H1 (cell line): ENCODE measurements around the gene RHOH. TPM values are rescaled to one million over a fixed set of nuclear protein-coding genes. Genes with fewer than 3 reads are reported as not detected.

Experiments
- CBX5 ChIP-seq: fragments of 300-800, 300-1000 bp; sonication (generic); IDR thresholded peaks from 2 replicates; pipeline ENCODE4 v1.7.1; 2016; ENCODE audit warnings: antibody characterized with exemption, low read length, low read depth
- FOSL1 ChIP-seq: IDR thresholded peaks from 2 replicates; pipeline ENCODE4 v1.6.1; 2011; ENCODE audit warnings: mild to moderate bottlenecking, low read depth, low read length, moderate library complexity; ENCODE audit not compliant: insufficient read depth
- SP4 ChIP-seq: IDR thresholded peaks from 2 replicates; pipeline ENCODE4 v1.6.1; 2012; ENCODE audit warnings: low read length, inconsistent platforms
- TBP ChIP-seq: IDR thresholded peaks from 2 replicates; pipeline ENCODE4 v1.6.1; 2011; ENCODE audit warnings: low read depth, low read length, improper control_type of control experiment
- TCF12 ChIP-seq: IDR thresholded peaks from 2 replicates; pipeline ENCODE4 v1.6.1; 2011; ENCODE audit warnings: low read depth, mild to moderate bottlenecking, low read length
- polyA plus RNA-seq, 7 experiments: library from polyadenylated mRNA; depleted of rRNA in 3 of 7; stranded (reverse) in 5 of 7; unstranded in 2 of 7; fragments of >200 nt in 5 of 7; fragments of 200-250 nt in 2 of 7; gene quantifications; 1 replicate in 5 of 7; 2 replicates in 1 of 7; 4 replicates in 1 of 7; pipeline versions ENCODE4 v1.2.1 to v1.2.3, GENCODE V29; 2011 to 2013; ENCODE audit warnings: missing spikeins in 2 of 7, mixed read lengths in 2 of 7
- total RNA-seq: library from RNA; stranded (reverse); fragmentation: NEBNext Ultra II Directional; extraction: Animal tissue kit (Norgen Biotek cat#: 25700); gene quantifications from 2 replicates; pipeline ENCODE4 v1.2.1, GENCODE V29; 2021
- TF ChIP-seq, protein P1 (sequence below): IDR thresholded peaks from 2 replicates; pipeline ENCODE4 v1.6.1; 2012; ENCODE audit warnings: low read length, inconsistent platforms

The RHOH gene
- total and polyA plus RNA-seq, 2 of the 8 experiments (the other 6 are each of a cell fraction or from before 2014, with no cell fraction given) = 5.9 to 6.9 TPM

DNA sequence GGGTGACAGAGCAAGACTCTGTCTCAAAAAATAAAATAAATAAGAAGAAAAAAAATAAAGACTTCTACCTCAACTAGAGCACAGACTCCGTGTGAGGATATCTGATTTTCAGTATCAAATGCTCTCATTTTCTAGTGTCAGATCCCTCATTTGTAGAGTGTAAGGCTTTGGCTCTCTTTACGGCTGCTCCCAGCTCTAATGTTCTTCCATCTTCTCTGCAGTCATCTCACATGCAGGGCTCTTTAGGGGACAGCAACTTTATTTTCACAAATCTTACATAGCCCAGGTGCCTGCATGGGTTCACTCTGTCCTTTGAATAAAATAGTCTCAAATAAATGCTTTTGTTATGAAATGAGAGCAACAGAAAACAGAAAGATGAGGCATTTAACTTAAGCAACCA lies 19.2 kb upstream of the RHOH start (continued):
- TF ChIP-seq, protein P1, sequence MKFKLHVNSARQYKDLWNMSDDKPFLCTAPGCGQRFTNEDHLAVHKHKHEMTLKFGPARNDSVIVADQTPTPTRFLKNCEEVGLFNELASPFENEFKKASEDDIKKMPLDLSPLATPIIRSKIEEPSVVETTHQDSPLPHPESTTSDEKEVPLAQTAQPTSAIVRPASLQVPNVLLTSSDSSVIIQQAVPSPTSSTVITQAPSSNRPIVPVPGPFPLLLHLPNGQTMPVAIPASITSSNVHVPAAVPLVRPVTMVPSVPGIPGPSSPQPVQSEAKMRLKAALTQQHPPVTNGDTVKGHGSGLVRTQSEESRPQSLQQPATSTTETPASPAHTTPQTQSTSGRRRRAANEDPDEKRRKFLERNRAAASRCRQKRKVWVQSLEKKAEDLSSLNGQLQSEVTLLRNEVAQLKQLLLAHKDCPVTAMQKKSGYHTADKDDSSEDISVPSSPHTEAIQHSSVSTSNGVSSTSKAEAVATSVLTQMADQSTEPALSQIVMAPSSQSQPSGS = no peak
- TF ChIP-seq TBP (no peak), FOSL1 (no peak), SP4 (no peak), TCF12 (no peak), CBX5 (no peak)
